ENCODE measurements around the gene LRRN4.

LRRN4 gene

DNA sequence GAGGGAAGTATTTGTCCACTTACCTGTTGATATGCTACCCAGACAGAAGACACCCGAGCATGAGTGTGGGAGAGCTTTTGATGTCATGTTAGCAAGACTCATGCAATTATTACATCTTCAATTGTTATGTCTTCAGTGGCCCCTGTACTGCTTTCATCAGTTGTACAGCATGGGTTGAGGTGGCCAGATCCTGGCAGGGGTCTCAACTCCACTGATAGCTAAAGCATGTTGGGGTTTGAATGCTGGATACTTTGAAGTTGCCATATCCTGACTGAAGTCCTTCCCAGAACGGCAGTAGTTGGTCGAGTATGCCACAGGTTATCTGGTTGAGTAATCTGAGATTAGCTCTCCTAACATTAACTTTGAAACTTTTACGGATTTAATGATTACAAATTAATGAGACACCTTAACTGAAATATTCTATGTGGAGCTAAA lies 46.7 kb downstream of the LRRN4 start:
- TF ChIP-seq, protein P1, sequence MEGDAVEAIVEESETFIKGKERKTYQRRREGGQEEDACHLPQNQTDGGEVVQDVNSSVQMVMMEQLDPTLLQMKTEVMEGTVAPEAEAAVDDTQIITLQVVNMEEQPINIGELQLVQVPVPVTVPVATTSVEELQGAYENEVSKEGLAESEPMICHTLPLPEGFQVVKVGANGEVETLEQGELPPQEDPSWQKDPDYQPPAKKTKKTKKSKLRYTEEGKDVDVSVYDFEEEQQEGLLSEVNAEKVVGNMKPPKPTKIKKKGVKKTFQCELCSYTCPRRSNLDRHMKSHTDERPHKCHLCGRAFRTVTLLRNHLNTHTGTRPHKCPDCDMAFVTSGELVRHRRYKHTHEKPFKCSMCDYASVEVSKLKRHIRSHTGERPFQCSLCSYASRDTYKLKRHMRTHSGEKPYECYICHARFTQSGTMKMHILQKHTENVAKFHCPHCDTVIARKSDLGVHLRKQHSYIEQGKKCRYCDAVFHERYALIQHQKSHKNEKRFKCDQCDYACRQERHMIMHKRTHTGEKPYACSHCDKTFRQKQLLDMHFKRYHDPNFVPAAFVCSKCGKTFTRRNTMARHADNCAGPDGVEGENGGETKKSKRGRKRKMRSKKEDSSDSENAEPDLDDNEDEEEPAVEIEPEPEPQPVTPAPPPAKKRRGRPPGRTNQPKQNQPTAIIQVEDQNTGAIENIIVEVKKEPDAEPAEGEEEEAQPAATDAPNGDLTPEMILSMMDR (conservative IDR thresholded peaks at IDR 0.05; ENCODE audit: low read depth, low read length) = no peak
- H3K4me3 ChIP-seq (ENCODE audit: low read length) = peak overlapping the region; percentile 85
- DNase-seq (ENCODE audit: low read depth) = no peak

DNA sequence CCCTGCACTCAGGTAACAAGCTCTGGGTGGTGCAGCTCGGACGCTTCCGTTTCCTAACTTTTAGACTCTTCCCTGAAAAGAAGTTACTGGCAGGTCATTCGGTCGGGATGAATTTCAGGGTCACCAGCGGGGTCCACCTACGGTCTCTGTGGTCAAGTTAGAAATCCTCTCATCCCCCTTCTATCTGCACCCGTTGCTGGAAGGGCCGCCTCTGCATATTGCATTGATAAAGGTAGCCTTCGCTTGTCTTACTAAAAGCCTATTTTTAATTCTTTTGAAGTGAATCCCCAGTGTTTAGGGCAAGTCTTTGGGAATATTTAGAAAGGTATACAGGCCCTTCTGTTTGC lies 47.3 kb downstream of the LRRN4 start:
- DNase-seq (ENCODE audit: low read depth) = no peak
- TF ChIP-seq, protein P1 (conservative IDR thresholded peaks at IDR 0.05; ENCODE audit: low read depth, low read length) = no peak
- H3K4me3 ChIP-seq (ENCODE audit: low read length) = peak overlapping the region; percentile 85

DNA sequence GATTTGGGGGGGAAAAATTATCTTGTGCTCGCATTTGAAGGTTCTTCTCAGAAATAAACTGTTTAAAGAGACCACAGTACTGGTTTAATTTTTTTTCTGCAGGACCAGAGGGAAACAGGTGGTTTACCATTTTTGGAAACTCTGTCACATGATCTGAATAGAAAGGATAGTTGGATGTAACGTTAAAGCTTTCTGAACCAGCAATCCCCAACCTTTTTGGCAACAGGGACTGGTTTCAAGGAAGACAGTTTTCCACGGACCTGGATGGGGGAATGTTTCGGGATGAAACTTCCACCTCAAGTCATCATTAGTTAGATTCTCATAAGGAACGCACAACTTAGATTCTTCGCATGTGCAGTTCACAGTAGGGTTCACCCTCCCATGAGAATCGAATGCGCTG lies 53.0 kb downstream of the LRRN4 start:
- no peak overlapping the region for H3K4me3 ChIP-seq (ENCODE audit: low read length)
- no peak for DNase-seq (ENCODE audit: low read depth)

DNA sequence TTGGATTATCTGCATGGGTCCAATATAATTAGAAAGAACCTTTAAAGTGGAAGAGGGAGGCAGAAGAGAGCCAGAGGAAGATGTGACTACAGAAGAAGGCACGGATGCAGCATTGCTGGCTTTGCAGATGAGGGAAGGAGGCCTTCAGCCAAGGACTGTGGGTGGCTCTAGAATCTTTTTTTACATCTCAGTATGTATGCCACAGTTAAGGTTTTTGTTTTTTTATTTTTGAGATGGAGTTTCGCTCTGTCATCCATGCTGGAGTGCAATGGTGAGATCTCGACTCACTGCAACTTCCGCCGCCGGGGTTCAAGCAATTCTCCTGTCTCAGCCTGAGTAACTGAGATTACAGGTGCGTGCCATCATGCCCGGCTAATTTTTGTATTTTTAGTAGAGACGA lies 54.1 kb downstream of the LRRN4 start:
- TF ChIP-seq, protein P1 (conservative IDR thresholded peaks at IDR 0.05; ENCODE audit: low read depth, low read length) = no peak
- H3K4me3 ChIP-seq (ENCODE audit: low read length) = no peak overlapping the region
- no peak for DNase-seq (ENCODE audit: low read depth)

More for the DNA sequence above, 53.0 kb downstream of the LRRN4 start:
- TF ChIP-seq, protein P1 (conservative IDR thresholded peaks at IDR 0.05; ENCODE audit: low read depth, low read length) = no peak

DNA sequence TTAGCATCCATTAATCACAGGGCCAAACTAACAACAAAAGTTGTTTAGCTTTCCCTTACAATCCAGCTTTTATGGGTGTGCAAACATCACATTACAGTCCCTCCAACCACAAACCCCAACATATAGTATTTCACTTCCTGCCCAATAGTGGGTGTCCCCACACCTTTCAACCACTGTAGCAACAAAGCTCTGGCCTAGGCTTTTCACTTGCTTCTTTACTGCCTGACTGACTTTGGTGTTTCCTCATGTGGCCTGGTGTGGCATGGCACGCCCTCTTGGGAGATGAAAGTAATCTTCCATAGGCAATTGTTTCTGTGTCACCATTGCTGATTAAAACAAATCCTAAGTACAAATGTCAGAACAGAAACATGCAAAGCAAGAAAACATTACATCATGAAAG lies 57.1 kb downstream of the LRRN4 start:
- H3K4me3 ChIP-seq (ENCODE audit: low read length) = no peak overlapping the region
- DNase-seq (ENCODE audit: low read depth) = no peak
- TF ChIP-seq, protein P1 (conservative IDR thresholded peaks at IDR 0.05; ENCODE audit: low read depth, low read length) = no peak

DNA sequence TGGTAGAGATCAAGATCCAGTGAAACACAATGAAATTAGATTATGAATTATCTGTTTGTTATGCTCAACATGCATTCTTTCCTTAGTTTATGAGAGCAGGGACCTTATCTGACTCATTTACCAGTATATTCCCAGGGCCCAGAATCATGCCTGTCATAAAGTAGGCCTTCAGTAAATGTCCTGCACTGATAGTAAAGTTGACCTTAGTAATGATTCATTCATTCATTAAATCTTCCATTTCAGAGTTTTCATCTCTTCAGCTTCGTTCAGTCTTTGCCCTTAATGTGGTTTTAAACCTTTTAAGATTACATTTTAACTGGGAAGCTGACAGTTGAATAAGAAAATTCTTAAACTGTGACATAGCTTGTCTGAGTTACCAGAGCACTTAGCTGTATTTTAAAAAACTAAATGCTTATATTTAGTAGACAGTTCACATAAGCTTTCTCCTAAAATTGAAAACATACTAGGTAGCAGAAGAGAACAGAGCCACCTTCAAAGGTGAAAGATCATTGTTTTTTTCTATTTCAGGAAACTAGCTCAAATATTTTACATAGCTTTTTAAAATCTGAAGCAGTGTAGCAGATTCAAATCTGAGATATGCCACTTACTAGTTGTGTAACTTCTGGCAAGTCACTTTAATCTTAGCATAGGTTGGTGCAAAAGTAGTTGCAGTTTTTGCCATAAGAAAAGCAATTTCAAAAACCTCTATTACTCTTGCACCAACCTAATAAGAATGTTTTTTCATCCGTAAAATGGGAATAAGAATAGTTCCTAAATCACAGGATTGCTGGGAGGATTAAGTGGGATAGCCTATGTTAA lies 62.0 kb downstream of the LRRN4 start:
- no peak for DNase-seq (ENCODE audit: low read depth)
- TF ChIP-seq, protein P1 (conservative IDR thresholded peaks at IDR 0.05; ENCODE audit: low read depth, low read length) = no peak
- no peak overlapping the region for H3K4me3 ChIP-seq (ENCODE audit: low read length)

DNA sequence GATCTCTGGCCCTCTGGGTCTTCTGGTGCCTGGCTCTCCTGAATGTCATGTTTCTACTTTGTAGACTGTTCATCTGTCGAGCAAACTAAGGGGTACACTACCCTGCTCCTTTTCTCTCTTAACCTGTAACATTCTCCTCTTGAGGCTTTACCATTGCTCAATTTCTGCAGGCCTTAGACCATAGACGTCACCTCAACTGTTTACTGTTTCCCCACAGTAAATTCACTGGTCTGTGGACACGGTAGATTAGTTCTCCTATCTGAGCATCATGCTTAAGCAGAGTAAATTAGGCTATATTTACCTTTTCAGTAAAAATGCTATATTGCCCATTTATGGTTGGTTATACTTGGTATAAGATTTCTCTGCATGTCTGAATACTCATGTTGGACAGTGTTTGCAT lies 62.9 kb downstream of the LRRN4 start:
- TF ChIP-seq, protein P1 (conservative IDR thresholded peaks at IDR 0.05; ENCODE audit: low read depth, low read length) = no peak
- no peak for DNase-seq (ENCODE audit: low read depth)
- no peak overlapping the region for H3K4me3 ChIP-seq (ENCODE audit: low read length)
